ENCODE measurements around the gene ZNF652. TPM values are rescaled to one million over a fixed set of nuclear protein-coding genes. Genes with fewer than 3 reads are reported as not detected.
"Not testable (repeated sequence)": the region's sequence is repeated elsewhere in the genome, so short reads cannot be mapped to it uniquely, and the experiment has no call there.

The ZNF652 gene
- total RNA-seq, 2 donors from 2014 or later, result 59.7 to 88.5 TPM

- H3K9me3 ChIP-seq, result no peaks in the 10 kb centered on the region
- DNase-seq (ENCODE audit: low spot score), result no peak
- H3K27me3 ChIP-seq (replicated peaks; ENCODE audit: insufficient read depth), result no peaks in the 10 kb centered on the region
- H3K27ac ChIP-seq, result no peak overlapping the region
- WGBS, result 94% methylated on average over 13 of the region's 13 CpGs
- intact Hi-C loops (cut with DNase I), result no loop called here
- H3K36me3 ChIP-seq, result no peaks in the 10 kb centered on the region
- H3K4me3 ChIP-seq, result no peak overlapping the region
- H3K4me1 ChIP-seq (replicated peaks), result no peaks in the 10 kb centered on the region
- no peak for TF ChIP-seq POLR2A (IDR thresholded peaks at IDR 0.05)
- no peak for TF ChIP-seq POLR2AphosphoS5 (IDR thresholded peaks at IDR 0.05)
- TF ChIP-seq CTCF (IDR thresholded peaks at IDR 0.05), result no peak
Observed at GRCh38 chr17:49277638-49278037, 84.4 kb downstream of the ZNF652 start.

GRCh38 chr17:49275981-49276380, 86.1 kb downstream of the ZNF652 start:
- intact Hi-C loops (cut with DNase I), result not testable (repeated sequence)

GRCh38 chr17:49269356-49269755, 92.7 kb downstream of the ZNF652 start:
- Histone ChIP-seq H3K27me3 (replicated peaks; ENCODE audit: insufficient read depth) (no peaks in the 10 kb centered on the region), H3K27ac (no peak overlapping the region), H3K9me3 (no peaks in the 10 kb centered on the region), H3K4me1 (replicated peaks) (no peaks in the 10 kb centered on the region), H3K4me3 (no peak overlapping the region), H3K36me3 (no peaks in the 10 kb centered on the region)
- TF ChIP-seq POLR2A (IDR thresholded peaks at IDR 0.05) (no peak), POLR2AphosphoS5 (IDR thresholded peaks at IDR 0.05) (no peak), CTCF (IDR thresholded peaks at IDR 0.05) (no peak)
- intact Hi-C loops (cut with DNase I), result no loop called here
- WGBS, result 69% methylated on average over 5 of the region's 5 CpGs
- no peak for DNase-seq (ENCODE audit: low spot score)

More at GRCh38 chr17:49275981-49276380, 86.1 kb downstream of the ZNF652 start:
- H3K4me1 ChIP-seq (replicated peaks); H3K4me3 ChIP-seq; H3K27ac ChIP-seq; DNase-seq (ENCODE audit: low spot score); H3K9me3 ChIP-seq; H3K36me3 ChIP-seq; H3K27me3 ChIP-seq (replicated peaks; ENCODE audit: insufficient read depth): not testable (repeated sequence)
- WGBS, result 94% methylated on average over 12 of the region's 12 CpGs

- Histone ChIP-seq H3K9me3 (no peaks in the 10 kb centered on the region), H3K4me3 (no peak overlapping the region), H3K36me3 (no peaks in the 10 kb centered on the region), H3K4me1 (replicated peaks) (no peaks in the 10 kb centered on the region), H3K27ac (no peak overlapping the region), H3K27me3 (replicated peaks; ENCODE audit: insufficient read depth) (no peaks in the 10 kb centered on the region)
- TF ChIP-seq POLR2A (IDR thresholded peaks at IDR 0.05) (no peak), CTCF (IDR thresholded peaks at IDR 0.05) (no peak), POLR2AphosphoS5 (IDR thresholded peaks at IDR 0.05) (no peak)
- no peak for DNase-seq (ENCODE audit: low spot score)
- WGBS, result 75% methylated on average over 3 of the region's 3 CpGs
- intact Hi-C loops (cut with DNase I), result no loop called here
Observed at GRCh38 chr17:49267912-49268311, 94.1 kb downstream of the ZNF652 start.

GRCh38 chr17:49266233-49266632, 95.8 kb downstream of the ZNF652 start:
- intact Hi-C loops (cut with DNase I), result no loop called here
- H3K27me3 ChIP-seq (replicated peaks; ENCODE audit: insufficient read depth), result no peaks in the 10 kb centered on the region
- 40% methylated on average over 2 of the region's 2 CpGs for WGBS

GRCh38 chr17:49261540-49261939, 100.5 kb downstream of the ZNF652 start:
- H3K36me3 ChIP-seq; H3K4me3 ChIP-seq; intact Hi-C loops (cut with DNase I); H3K27ac ChIP-seq; H3K9me3 ChIP-seq; DNase-seq (ENCODE audit: low spot score); H3K27me3 ChIP-seq (replicated peaks; ENCODE audit: insufficient read depth); H3K4me1 ChIP-seq (replicated peaks): not testable (repeated sequence)
- WGBS, result 93% methylated on average over 9 of the region's 9 CpGs

More at GRCh38 chr17:49266233-49266632, 95.8 kb downstream of the ZNF652 start:
- TF ChIP-seq POLR2A (IDR thresholded peaks at IDR 0.05), result no peak
- TF ChIP-seq CTCF (IDR thresholded peaks at IDR 0.05), result no peak
- TF ChIP-seq POLR2AphosphoS5 (IDR thresholded peaks at IDR 0.05), result no peak
- Histone ChIP-seq H3K4me3 (no peak overlapping the region), H3K4me1 (replicated peaks) (no peaks in the 10 kb centered on the region), H3K27ac (no peak overlapping the region), H3K36me3 (no peaks in the 10 kb centered on the region), H3K9me3 (no peaks in the 10 kb centered on the region)
- DNase-seq (ENCODE audit: low spot score), result no peak

Data from prostate gland (tissue), 2 donors.